Caco-2 (cell line): ENCODE results near the gene COA8. TPM values are rescaled to one million over a fixed set of nuclear protein-coding genes. Genes with fewer than 3 reads are reported as not detected.

Experiments
- BruUV-seq: library from RNA; stranded (reverse); fragments of 400-500 nt; replicated peaks from 2 replicates; lab custom pipeline; 2021; lab: Mats Ljungman, UMichigan
- CTCF ChIA-PET: fragments of 300-600 bp; sonication (Branson Sonifier 250); formaldehyde crosslinking; loops from one replicate; lab custom pipeline; 2022; ENCODE audit warnings: antibody characterized with exemption; lab: Charles Lee
- POLR2A ChIA-PET: fragments of 300-600 bp; sonication (Branson Sonifier 250); formaldehyde crosslinking; loops from one replicate; lab custom pipeline; 2022; ENCODE audit warnings: antibody characterized with exemption; lab: Charles Lee
- DNase-seq, 2 experiments: peaks; one replicate each; pipeline versions ENCODE4 v3.0.0 to v3.0.0-alpha.2; 2020 to 2022
- H3K27me3 ChIP-seq: replicated peaks from 2 replicates; pipeline ENCODE4 v1.6.0; 2011; ENCODE audit warnings: low read length; ENCODE audit not compliant: control insufficient read depth, insufficient read depth
- H3K36me3 ChIP-seq: 2 replicates; pipeline ENCODE4 v1.5.1; 2011; ENCODE audit warnings: low read length; ENCODE audit not compliant: control insufficient read depth, insufficient read depth
- H3K4me1 ChIP-seq: fragments of 250-450 bp; sonication (Bioruptor Pico); 2 replicates; pipeline ENCODE4 v1.5.1; 2020; ENCODE audit warnings: mild to moderate bottlenecking
- H3K4me3 ChIP-seq: 2 replicates; pipeline ENCODE4 v1.5.1; 2011; ENCODE audit warnings: low read depth, mild to moderate bottlenecking, control low read depth, low read length
- H3K9me3 ChIP-seq: fragments of 250-450 bp; sonication (Bioruptor Pico); 2 replicates; pipeline ENCODE4 v1.5.1; 2020; ENCODE audit warnings: mild to moderate bottlenecking, moderate library complexity
- H3K27ac Mint-ChIP-seq: one replicate; pipeline ENCODE4 v1.8.0; 2022; ENCODE audit warnings: mixed read lengths; ENCODE audit not compliant: unreplicated experiment
- H3K27me3 Mint-ChIP-seq: one replicate; pipeline ENCODE4 v1.8.0; 2022; ENCODE audit warnings: mixed read lengths; ENCODE audit not compliant: insufficient read depth, unreplicated experiment
- H3K36me3 Mint-ChIP-seq: one replicate; pipeline ENCODE4 v1.8.0; 2022; ENCODE audit warnings: mild to moderate bottlenecking, mixed read lengths; ENCODE audit not compliant: insufficient read depth, unreplicated experiment
- H3K4me1 Mint-ChIP-seq: one replicate; pipeline ENCODE4 v1.8.0; 2022; ENCODE audit warnings: low read depth, mixed read lengths; ENCODE audit not compliant: unreplicated experiment
- H3K4me3 Mint-ChIP-seq: one replicate; pipeline ENCODE4 v1.8.0; 2022; ENCODE audit warnings: mild to moderate bottlenecking, moderate library complexity, mixed read lengths; ENCODE audit not compliant: unreplicated experiment
- H3K9me3 Mint-ChIP-seq: one replicate; pipeline ENCODE4 v1.8.0; 2022; ENCODE audit warnings: mixed read lengths; ENCODE audit not compliant: unreplicated experiment
- CTCF ChIP-seq, 2 experiments: fragments of 200-600 bp in 1 of 2; IDR thresholded peaks; 1 replicate in 1 of 2; 2 replicates in 1 of 2; pipeline versions ENCODE4 v1.5.1 to v1.8.0; 2011 to 2022; ENCODE audit warnings: antibody characterized with exemption in 1 of 2, control low read depth in 1 of 2, inconsistent platforms in 1 of 2, low read depth in 1 of 2, low read length in 1 of 2, mild to moderate bottlenecking in 1 of 2, moderate library complexity in 1 of 2; ENCODE audit not compliant: insufficient read depth in 1 of 2, severe bottlenecking in 1 of 2, unreplicated experiment in 1 of 2
- intact Hi-C: fragments of 100-400 bp; cut with micrococcal nuclease; formaldehyde crosslinking; loops from one replicate; pipeline ENCODE4 v1.10.0; 2022; ENCODE audit not compliant: unreplicated experiment
- total RNA-seq: library from RNA; stranded (reverse); gene quantifications from 2 replicates; pipeline ENCODE4 v1.2.3, GENCODE V29; 2022

The COA8 gene
- total RNA-seq, 1 experiment from 2014 or later = 50.7 TPM

- no peak for TF ChIP-seq CTCF (IDR thresholded peaks at IDR 0.05; ENCODE audit: insufficient read depth in 1 of 2, low read depth in 1 of 2, low read length in 1 of 2, severe bottlenecking in 1 of 2, unreplicated experiment in 1 of 2)
- BruUV-seq = no TSS peak
- POLR2A ChIA-PET = interaction anchor here (0.6 kb wide), 1 partner anchor 58 kb away, joined by 3 read pairs; no protein-coding TSS in a partner anchor
Observed at GRCh38 chr14:103619057-103619456, 56.3 kb downstream of the COA8 start.

GRCh38 chr14:103621860-103622259 lies 59.1 kb downstream of the COA8 start:
- Mint-ChIP-seq H3K27ac (no peak overlapping the region), H3K4me1 (peaks cover under 1% of the 10 kb centered on the region), H3K4me3 (no peak overlapping the region), H3K36me3 (no peaks in the 10 kb centered on the region), H3K9me3 (no peaks in the 10 kb centered on the region), H3K27me3 (no peaks in the 10 kb centered on the region)
- Histone ChIP-seq H3K27me3 (no peaks in the 10 kb centered on the region), H3K4me3 (no peak overlapping the region), H3K4me1 (peaks cover 5% of the 10 kb centered on the region; the same call in 1 of the 2 replicates), H3K9me3 (no peaks in the 10 kb centered on the region), H3K36me3 (no peaks in the 10 kb centered on the region)
- no peak for TF ChIP-seq CTCF (IDR thresholded peaks at IDR 0.05; ENCODE audit: insufficient read depth in 1 of 2, low read depth in 1 of 2, low read length in 1 of 2, severe bottlenecking in 1 of 2, unreplicated experiment in 1 of 2)
- BruUV-seq = no TSS peak
- ChIA-PET CTCF (no interaction called here), POLR2A (no interaction called here)
- intact Hi-C loops = loop anchor here (10.0 kb wide), 1 partner anchor 57 kb away; the partner anchor contains the start of genes BAG5 and COA8
- DNase-seq = no peak

More at GRCh38 chr14:103619057-103619456, 56.3 kb downstream of the COA8 start:
- Histone ChIP-seq H3K36me3 (no peaks in the 10 kb centered on the region), H3K4me1 (no peaks in the 10 kb centered on the region), H3K27me3 (no peaks in the 10 kb centered on the region), H3K4me3 (no peak overlapping the region), H3K9me3 (no peaks in the 10 kb centered on the region)
- H3K27ac Mint-ChIP-seq = no peak overlapping the region
- CTCF ChIA-PET = interaction anchor here (0.8 kb wide), 1 partner anchor 12 kb away, joined by 7 read pairs; no protein-coding TSS in a partner anchor
- no peak for DNase-seq
- no peaks in the 10 kb centered on the region for H3K36me3 Mint-ChIP-seq
- intact Hi-C loops = no loop called here
- H3K4me1 Mint-ChIP-seq = no peaks in the 10 kb centered on the region
- no peak overlapping the region for H3K4me3 Mint-ChIP-seq
- H3K9me3 Mint-ChIP-seq = no peaks in the 10 kb centered on the region
- no peaks in the 10 kb centered on the region for H3K27me3 Mint-ChIP-seq

DNA sequence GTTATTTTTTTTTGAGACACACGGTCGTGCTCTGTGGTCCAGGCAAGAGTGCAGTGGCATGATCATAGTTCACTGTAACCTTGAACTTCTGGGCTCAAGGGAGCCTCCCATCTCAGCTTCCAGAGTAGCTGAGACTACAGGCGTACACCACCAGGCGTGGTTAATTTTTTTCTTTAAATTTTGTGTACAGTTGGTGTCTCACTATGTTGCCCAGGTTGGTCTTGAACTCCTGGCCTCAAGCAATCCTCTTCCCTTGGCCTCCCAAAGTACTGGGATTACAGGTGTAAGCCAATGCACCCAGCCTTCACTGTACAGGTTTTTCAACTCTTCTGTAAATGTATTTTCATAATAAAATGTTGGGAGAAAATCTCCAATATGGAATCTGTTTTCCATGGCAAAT lies 60.5 kb downstream of the COA8 start:
- H3K27me3 ChIP-seq = no peaks in the 10 kb centered on the region
- no peaks in the 10 kb centered on the region for H3K9me3 Mint-ChIP-seq
- peaks cover 14% of the 10 kb centered on the region; the same call in 1 of the 2 replicates for H3K4me1 ChIP-seq
- TF ChIP-seq CTCF (IDR thresholded peaks at IDR 0.05; ENCODE audit: insufficient read depth in 1 of 2, low read depth in 1 of 2, low read length in 1 of 2, severe bottlenecking in 1 of 2, unreplicated experiment in 1 of 2) = no peak
- no TSS peak for BruUV-seq
- no peaks in the 10 kb centered on the region for H3K36me3 Mint-ChIP-seq
- H3K4me1 Mint-ChIP-seq = peaks cover 7% of the 10 kb centered on the region
- intact Hi-C loops = loop anchor here (10.0 kb wide), 1 partner anchor 59 kb away; the partner anchor contains the start of genes BAG5 and COA8
- H3K27me3 Mint-ChIP-seq = no peaks in the 10 kb centered on the region
- H3K9me3 ChIP-seq = no peaks in the 10 kb centered on the region
- H3K27ac Mint-ChIP-seq = no peak overlapping the region
- DNase-seq = no peak
- H3K36me3 ChIP-seq = no peaks in the 10 kb centered on the region
- no peak overlapping the region for H3K4me3 ChIP-seq
- ChIA-PET POLR2A (no interaction called here), CTCF (no interaction called here)
- no peak overlapping the region for H3K4me3 Mint-ChIP-seq
